GM13977 (cell line): ENCODE results near the gene C11orf21.
"Not testable (repeated sequence)": the region's sequence is repeated elsewhere in the genome, so short reads cannot be mapped to it uniquely, and the experiment has no call there.

Experiments
- DNase-seq: peaks from one replicate; pipeline ENCODE4 v3.0.0; 2012; ENCODE audit warnings: low spot score
- CTCF ChIP-seq: IDR thresholded peaks from 2 replicates; pipeline ENCODE4 v1.5.1; 2012; ENCODE audit warnings: mild to moderate bottlenecking, control low read depth; ENCODE audit not compliant: insufficient read depth; ENCODE audit errors: extremely low read depth, missing control alignments
- in situ Hi-C: fragments of 300-500 bp; cut with MboI; formaldehyde crosslinking; loops from one replicate; pipeline ENCODE4 v1.12.0; 2022; ENCODE audit warnings: low sequenced_read_pairs, low pct_unique_long_range_greater_than_20kb, mixed read lengths, inconsistent platforms; ENCODE audit not compliant: unreplicated experiment

Gene C11orf21

GRCh38 chr11:2289859-2290258, 11.9 kb downstream of the C11orf21 start:
- in situ Hi-C loops: no loop called here
- no peak for TF ChIP-seq CTCF
- DNase-seq: no peak

- in situ Hi-C loops: no loop called here
- TF ChIP-seq CTCF: no peak
These were observed 12.4 kb downstream of the C11orf21 start for GRCh38 chr11:2289350-2289749.

GRCh38 chr11:2287091-2287490, 14.6 kb downstream of the C11orf21 start:
- TF ChIP-seq CTCF: no peak
- DNase-seq: no peak
- in situ Hi-C loops: no loop called here

More at GRCh38 chr11:2289350-2289749, 12.4 kb downstream of the C11orf21 start:
- no peak for DNase-seq

- in situ Hi-C loops, DNase-seq: not testable (repeated sequence)
These were observed 15.4 kb downstream of the C11orf21 start for GRCh38 chr11:2286350-2286749.

- DNase-seq: no peak
- TF ChIP-seq CTCF: no peak
- in situ Hi-C loops: no loop called here
These were observed 21.5 kb downstream of the C11orf21 start for GRCh38 chr11:2280208-2280607.

GRCh38 chr11:2277933-2278523, 23.7 kb downstream of the C11orf21 start:
- no peak for TF ChIP-seq CTCF
- no peak for DNase-seq
- in situ Hi-C loops: no loop called here

GRCh38 chr11:2277008-2277346, 24.7 kb downstream of the C11orf21 start:
- TF ChIP-seq CTCF: no peak
- in situ Hi-C loops: no loop called here
- no peak for DNase-seq
